GM03348 (cell line): ENCODE results near the gene USH1C.

Experiments used
- DNase-seq: peaks from one replicate; pipeline ENCODE4 v3.0.0; 2012; ENCODE audit warnings: low spot score

Gene USH1C

DNA sequence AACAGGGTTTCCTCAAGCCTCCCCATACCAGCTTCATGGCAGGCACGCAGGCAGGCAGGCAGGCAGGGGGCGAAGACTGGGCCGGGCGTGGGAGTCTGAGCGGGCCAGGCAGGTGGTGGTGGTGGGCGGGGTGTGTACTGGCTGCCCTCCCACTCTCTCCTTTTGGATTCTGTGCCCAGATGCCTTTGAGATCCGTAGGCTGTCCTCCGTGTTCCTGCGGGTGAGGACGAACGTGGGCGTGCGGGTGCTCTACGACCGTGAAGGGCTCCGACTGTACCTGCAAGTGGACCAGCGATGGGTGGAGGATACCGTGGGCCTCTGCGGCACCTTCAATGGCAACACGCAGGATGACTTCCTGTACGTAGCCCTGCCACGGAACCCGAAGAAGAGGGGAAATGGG lies 25.8 kb upstream of the USH1C start:
- DNase-seq = no peak

DNA sequence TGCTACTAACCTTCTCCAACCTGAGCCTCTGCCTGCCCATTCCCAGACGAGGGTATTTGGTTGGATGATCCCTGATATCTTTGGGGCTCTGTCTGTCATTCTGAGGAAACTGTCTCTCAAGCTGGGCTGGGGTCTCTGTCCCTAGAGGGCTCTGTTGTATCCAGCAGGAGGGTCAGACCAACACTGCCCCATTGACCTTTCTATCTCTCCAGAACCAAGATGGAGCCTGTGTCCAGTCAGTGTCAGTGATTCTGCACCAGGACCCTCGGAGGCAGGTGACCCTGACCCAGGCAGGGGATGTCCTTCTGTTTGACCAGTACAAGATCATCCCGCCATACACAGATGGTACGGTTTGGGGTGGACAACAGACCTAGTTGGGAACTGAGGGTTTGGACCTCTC lies 24.7 kb upstream of the USH1C start:
- no peak for DNase-seq

DNA sequence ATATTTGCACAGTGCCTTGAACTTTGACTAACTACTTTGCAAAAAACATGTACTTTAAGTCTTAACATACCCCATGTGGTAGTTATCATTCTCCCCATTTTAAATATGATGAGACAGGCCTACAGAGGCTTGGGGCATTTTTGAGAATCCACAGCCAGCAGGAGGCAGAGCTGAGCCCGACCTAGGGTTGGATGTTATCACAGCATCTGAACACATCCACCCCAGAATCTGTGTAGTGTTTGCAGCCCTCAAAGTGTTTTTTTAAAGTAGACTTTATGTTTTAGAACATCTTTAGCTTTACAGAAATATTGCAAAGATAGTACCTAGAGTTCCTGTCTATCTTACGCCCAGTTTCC lies 20.4 kb upstream of the USH1C start:
- DNase-seq = no peak

DNA sequence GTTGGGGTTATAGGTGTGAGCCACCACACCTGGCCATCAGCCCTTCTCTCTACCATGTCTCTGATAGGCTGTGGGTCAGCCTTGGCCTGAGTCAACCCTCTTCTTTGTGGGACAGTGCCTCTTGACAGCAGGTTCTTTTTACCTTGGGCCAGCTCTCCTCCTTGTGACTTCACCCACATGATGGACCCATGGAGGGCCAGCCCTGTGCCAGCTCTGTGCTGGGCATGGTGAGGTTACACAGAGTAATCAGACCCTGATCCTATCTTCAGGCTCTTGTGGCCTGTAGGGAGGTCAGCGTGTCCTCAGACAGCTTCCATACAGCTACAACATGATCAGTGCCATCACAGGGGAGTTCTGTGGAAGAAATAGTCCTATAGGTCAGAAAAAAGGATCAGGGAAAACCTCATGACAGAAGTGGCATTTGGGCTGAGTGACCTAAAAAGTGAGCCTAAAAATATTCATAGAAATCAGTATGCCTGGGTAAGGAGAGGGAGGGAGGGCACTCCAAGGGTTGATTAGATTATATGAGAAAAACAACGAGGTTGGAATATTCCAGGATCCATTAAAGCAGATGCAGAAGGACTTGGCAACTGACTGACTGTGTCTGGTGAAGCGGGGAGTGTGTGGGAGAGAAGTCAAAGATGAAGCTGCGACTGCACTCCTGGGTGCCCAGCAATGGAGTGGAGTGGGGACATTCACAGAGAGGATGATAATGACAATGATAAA lies 19.9 kb upstream of the USH1C start:
- DNase-seq = no peak

DNA sequence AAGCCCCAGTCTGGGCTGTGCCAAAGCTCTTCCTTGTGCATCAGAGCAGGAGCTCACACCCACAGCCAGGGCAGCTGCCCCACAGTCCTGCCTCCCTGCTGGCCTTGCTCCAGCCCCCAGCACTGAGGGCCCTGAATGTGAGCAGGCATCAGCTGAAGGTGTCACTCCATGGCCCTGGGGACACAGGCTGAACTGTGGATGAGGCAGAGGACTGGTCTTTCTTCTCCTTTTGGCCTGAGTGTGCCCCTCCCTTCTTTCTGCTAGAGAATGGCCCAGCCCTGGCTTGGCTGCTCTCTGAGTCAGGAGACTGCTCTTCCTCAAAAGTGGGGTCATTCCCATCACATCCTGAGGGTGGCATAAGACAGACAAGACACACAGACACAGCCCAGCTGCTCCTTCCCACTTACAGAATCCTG lies 19.0 kb upstream of the USH1C start:
- DNase-seq = no peak

DNA sequence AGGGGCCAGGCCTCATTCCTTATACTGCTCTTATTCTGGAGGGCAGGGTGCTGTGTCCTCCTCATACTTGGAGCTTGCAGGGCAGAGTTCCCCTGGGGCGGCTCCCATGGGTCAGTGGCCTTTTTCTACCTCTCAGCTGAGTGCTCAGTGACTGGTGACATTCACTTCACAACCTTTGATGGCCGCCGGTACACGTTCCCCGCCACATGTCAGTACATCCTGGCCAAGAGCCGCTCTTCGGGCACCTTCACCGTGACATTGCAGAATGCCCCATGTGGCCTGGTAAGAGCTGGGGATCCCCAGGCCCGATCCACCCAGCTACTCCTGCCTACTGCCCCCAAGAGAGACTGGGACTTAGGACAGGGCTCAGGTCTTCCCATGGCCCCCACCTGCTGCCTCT lies 17.3 kb upstream of the USH1C start:
- no peak for DNase-seq

DNA sequence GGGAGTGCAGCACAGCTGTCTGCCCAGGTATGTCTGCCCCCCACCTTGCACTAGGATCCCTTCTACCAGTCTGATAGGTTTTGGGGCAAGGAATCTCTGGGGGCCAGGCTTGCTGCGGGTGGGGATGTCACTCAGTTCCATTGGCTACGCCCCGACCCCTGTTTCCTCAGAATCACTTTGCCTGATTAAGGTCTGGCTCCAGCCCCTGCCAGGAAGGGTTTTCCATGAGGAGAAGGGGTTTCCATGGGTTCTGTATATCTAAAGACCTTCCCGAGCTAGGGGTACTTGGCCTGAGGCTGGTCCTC lies 16.8 kb upstream of the USH1C start:
- no peak for DNase-seq

DNA sequence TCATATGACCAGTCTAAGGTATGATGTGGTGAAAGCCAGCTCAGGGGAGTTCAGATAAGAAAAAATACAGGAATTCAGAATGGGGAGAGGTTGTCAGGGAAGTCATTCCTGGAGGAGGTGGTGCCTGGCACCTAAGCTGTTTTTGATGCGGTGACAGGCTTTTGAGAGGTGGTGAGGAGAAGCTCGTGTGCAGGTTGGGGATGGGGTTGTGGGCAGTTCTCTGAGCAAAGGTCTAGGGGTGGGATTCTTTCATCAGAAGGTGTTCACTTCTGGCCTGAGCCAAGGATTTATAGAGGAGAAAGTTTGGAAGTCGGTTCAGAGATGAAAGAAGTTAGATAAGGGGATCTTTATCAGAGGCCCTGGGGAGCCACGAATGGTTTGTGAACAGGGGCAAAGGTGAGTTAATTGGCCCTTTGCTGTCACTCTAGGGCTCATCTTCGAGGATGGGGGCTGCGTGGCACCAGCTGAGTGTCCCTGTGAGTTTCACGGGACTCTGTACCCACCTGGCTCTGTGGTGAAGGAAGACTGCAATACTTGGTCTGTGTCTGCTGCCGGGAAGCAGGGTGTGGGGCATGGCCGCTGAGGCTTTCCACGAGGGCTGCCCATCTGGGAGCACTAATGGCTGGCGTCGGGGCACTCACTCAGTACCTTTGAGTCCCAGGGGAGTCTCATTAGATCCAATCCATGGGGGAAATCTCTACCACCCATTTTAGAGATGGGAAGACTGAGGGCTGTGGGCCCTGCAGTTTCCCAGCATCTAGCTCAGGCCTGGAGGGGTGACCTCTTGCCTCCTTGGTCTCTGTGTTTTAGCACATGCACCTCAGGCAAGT lies 16.3 kb upstream of the USH1C start:
- DNase-seq = no peak

DNA sequence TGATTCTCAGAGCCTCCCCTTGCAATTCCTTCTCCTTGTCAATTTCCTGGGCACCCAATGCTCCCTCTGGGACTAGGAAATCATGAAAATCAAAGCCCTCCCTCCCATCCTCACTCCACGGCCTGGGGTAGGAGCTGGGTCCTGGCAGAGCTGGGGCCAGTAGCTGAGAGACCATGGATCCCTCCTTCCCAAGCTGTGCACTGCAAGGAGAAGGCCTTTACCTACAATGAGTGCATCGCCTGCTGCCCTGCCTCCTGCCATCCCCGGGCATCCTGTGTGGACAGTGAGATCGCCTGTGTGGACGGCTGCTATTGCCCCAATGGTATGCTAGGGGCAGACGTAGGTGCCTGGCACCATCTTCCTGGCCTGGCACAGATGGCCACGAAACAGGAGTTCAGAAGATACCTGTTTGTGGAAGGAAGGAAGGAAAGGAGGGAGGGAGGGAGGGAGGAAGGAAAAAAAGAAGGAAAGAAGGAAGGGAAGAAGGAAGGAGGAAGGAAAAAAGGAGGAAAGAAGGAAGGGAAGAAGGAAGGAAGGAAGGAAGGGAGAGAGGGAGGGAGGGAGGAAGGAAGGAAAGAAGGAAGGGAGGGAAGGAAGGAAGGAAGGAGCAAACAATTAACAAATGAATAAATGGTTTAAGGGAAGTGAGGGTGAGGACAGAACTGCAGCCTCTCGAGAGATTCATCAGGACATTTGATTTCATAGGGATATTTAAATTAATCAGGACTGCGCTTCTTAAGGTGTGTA lies 15.3 kb upstream of the USH1C start:
- DNase-seq = no peak

DNA sequence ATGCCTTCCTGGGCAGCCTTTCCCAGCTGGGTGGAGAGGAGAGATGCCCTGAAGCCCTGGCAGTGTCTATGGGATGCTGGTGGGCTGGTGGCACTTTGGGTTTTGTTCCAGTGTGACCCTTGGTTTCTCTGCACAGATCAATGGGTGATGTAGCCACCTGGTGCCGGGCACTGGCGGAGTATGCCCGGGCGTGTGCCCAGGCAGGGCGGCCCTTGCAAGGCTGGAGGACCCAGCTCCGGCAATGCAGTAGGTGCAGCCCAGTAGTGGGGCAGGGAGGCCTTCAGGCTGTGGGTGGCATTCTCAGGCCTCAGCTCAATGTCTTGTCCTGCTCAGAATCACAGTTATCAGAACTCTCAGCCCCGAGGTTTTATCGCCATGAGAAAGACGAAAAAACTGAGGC lies 14.7 kb upstream of the USH1C start:
- no peak for DNase-seq

DNA sequence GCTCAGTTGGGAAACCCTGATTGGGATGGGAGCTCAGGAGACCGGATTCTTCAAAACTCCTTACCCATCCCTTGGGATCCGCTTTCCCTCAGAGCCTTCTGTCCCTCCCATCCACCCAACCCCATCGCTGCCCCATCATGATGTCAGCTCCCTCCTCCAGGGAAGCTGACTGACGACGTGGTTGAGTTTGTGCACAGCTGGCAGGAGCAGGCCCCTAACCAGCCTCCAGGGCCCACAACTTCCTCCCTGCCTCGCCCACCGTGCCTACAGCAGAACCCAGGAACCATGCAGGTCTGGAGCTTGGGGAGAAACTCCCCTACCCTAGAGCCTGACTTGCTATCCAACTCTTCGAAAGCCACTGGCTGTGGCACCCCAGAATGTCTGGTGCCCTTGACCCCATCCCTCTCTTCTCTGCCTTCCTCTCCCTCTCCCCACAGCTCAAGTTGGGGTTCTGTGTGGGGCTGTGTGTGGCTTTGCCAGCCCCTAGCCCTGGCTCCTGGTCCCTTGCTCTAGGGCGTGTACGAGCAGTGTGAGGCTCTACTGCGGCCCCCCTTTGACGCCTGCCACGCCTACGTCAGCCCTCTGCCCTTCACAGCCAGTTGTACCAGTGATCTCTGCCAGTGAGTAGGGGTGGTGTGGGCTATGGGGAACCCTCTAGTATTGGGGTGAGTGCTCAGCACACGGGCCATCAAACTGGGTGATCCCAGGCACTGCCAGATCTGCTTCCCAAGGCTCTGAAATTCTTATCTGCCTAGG lies 14.0 kb upstream of the USH1C start:
- DNase-seq = no peak

DNA sequence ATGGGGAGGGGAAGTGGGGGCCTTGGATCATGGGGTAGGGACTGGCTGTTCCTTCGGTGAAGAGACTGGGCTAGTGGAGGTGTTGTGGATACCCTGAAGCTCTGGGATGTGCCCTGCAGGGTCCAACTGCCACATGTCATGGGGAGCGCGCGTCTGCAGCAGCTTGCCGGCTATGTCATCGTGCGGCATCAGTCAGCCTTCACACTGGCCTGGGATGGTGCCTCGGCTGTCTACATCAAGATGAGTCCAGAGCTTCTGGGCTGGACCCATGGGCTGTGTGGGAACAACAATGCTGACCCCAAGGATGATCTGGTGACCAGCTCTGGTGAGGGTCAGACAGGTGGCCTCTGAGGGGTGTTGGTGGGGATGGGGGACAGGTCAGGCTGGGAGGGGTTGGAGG lies 12.8 kb upstream of the USH1C start:
- no peak for DNase-seq

DNA sequence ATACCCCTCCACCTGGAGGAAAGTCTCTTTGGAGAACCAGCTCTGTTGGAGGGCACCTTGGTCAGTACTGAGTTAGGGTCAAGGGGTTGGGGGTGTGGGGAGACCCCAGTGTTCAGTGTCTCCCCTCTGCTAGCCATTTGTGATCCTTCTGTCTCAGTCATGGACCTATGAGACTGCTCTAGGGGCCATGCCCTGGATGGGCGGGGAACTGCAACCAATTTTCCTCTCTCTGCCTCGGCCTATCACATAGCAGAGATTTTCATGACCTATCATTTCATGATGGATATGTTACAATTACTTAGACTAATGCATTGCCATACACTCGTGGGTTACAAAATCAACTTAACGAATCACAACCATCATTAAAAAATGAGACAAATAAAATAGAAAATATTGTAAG lies 10.3 kb upstream of the USH1C start:
- no peak for DNase-seq

DNA sequence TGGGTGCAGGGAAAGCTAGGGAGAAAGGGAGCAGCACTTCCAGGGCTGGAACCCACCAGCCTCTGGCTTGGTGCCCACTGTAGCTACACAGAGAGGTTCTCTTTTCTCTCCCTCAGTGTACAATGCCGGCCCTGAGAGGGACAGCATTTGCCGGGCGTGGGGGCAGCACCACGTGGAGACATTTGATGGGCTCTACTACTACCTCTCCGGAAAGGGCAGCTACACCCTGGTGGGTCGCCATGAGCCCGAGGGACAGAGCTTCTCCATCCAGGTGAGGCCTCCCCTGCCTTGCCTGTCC lies 9.0 kb upstream of the USH1C start:
- no peak for DNase-seq

DNA sequence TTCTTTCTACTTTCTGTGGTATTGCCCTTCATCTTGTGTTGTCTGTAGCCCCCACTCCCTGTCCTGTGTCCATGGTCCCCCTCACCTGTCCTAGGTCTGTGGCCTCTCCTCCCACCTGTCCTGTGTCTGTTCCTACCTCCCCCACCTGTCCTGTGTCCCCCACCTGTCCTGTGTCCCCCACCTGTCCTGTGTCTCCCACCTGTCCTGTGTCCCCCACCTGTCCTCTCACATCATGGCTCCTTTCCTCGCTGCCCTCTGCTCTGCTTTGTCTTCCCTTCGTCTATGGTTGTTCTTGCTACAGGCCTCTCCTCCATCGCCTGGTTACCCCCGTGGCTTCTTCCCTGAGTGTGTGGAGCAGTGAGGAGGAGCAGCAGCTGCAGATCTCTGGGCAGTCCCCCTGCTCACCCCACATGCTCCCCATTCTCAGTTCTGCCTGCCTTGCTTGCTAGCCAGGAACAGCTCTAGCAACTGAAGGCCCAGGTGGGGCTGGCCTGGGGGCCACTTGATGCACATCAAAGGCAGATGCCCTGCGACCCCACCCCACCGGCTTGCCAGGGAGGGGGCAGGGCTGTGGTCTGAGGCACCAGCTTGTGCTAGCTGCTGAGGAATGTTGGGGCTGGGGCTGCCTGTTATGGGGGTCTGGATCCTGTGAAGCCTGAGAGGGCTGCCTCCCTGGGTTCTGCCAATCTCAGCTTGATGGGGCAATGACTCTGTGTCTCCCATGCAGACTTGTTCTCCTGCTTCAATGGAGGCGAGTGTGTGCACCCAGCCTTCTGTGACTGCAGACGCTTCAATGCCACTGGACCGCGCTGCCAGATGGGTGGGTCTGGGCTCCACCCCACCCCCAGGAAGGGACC lies 8.4 kb upstream of the USH1C start:
- no peak for DNase-seq

DNA sequence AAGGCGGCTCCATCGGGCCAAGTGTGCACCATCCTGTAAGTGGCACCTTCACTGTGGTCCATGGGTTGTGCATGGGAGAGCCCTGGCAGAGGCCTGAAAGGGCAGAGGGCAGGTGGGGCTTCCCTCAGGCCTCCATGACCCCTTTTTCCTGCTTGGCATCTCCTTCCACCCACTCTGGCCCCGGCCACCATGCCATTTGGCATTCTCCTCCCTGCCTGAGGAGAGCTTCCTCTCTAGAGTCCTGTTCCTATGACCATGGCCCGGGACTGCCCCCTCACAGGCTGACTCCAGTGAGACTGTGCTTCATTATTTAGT lies 7.8 kb upstream of the USH1C start:
- no peak for DNase-seq

DNA sequence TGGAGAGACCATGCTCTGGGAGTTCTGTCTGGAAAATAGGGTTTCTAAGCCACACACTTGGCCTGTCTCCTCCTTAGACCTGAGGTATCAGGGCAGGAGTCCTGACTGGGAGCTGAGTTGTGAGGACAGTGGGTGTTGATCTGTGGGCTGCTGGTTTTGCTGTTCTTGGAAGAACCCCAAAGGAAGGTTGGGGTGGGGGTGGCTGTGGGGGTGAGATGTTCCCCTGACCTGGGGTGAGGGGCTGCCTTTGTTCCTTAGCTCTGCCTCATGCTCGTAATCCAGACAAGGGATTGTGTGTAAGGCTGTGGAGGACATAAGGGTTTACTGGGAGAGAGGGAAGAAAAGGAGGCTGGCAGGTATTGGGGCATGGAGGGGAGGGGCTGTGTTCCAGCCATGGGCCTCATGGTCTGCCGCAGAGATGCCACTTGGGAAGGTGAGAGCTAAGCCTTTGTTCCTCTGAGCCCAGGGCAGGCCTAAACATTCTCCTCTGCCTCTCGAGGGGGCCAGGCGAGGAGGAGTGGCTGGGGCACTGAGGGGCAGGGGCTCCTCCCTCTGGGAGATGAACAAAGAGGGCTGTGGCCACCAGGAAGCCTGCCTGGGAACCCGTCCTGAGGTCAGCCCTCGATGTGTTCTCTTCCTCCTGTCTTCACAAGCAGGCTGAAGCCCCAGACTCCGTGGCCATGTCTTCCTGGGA lies 7.3 kb upstream of the USH1C start:
- no peak for DNase-seq

DNA sequence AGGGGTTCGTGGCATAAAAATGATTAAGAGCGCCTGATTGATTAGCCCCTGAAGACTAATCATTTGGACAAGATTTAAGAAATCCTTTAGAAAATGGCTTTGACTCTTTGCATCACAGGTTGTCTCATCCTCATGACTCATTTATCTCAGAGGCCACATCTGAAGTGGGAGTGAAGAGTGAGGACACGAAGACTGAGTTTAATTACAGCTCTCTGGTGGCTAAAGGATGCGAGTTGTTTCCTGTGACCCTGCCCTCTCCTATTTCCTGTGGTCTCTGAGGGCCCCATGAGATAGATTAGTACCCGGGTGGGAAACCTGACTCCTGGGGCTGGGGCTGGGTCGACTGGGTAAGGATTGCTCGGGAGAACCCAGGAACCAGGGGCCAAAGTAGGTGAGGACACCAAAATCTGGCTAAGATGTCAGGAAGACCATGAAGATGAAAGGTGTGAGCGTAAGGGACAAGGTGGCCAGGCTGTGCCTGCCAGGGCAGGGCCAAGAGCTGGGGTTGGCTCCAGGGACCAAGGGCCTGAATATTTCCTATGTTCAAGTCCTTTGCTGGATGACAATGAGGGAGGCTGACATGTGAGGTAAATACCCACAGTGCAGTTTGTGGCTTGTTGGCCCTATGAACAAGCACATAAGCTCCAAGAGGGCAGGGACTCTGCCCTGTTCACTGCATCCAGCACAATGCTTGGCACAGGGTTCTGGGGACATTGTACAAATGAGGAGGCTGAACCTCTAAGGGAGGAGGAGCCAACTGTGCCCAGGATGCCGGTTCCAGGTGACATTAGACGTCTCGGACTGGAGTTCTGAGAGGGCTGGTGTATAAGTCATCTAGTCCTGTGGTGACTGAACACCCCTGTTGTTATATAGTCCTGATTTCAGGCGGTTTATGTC lies 6.5 kb upstream of the USH1C start:
- no peak for DNase-seq

DNA sequence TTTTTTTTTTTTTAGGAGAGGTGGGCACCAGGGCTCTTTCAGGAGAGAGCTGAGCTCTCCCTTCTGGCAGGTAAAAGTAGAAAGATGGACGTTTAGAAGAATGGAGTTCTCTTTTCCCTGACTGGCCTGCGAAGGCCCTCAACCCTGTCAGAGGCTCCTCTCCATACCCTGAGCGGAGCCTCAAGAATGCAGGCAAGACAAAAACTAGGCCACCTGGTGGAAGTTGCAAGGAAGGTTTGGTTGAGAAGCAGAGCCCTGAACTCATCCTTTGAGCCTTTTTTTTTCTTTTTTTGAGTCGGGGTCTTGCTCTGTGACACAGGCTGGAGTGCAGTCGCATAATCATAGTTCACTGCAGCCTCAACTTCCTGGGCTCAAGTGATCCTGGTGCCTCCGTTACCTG lies 4.2 kb upstream of the USH1C start:
- no peak for DNase-seq

DNA sequence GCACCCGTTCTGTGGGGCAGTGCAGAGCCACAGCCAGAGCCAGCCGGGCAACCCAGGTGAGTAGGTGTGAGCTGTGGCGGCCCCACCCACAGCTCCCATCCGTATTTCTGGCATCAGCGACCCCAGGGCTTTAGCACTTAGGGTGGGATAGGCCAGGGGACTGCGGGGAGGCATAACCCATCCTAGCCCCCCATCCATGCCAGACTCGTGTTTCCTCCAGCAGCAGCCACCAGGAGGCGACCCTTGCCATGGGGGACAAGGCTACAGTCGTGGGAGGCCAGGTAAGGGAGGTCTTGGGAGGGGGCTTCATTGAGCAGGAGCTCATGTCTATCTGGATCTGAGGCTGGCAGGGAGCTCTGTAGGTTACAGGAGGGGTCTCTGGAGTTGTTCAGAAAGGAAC lies 3.7 kb upstream of the USH1C start:
- no peak for DNase-seq
